Lower leg skin (tissue), 3 donors: ENCODE measurements around the gene TWSG1.

Source experiments
- POLR2A ChIP-seq, 2 donors: fragments of 450-650 bp; IDR thresholded peaks; one replicate each; pipeline ENCODE4 v1.6.1; 2016 to 2017; ENCODE audit warnings: antibody characterized with exemption in 2 of 2, mild to moderate bottlenecking in 1 of 2, moderate library complexity in 1 of 2
- TF ChIP-seq, protein P1 (sequence below), 3 donors: fragments of 450-650 bp; IDR thresholded peaks; one replicate each; pipeline ENCODE4 v1.5.1; 2016; ENCODE audit warnings: antibody characterized with exemption in 3 of 3, mild to moderate bottlenecking in 3 of 3, moderate library complexity in 2 of 3

DNA sequence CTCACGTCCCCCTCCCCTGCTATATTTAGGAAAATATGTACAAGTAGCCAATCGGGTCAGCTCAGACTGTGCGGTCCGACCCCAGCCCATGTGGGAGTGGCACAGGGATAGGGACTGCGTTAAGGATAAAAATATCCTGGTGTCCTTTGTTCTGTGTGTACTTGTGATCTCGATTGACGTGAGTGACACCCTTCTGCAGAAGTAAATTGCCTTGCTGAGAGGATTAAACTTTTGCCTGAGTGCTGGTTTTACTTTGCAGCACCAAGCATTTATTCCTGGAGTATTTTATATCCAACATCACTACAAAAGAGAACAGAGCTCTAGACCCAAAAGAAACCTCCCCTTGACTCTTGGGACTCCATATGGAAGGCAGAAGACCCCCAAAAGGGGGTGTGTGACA is 112.8 kb downstream of the TWSG1 start:
- TF ChIP-seq, protein P1, sequence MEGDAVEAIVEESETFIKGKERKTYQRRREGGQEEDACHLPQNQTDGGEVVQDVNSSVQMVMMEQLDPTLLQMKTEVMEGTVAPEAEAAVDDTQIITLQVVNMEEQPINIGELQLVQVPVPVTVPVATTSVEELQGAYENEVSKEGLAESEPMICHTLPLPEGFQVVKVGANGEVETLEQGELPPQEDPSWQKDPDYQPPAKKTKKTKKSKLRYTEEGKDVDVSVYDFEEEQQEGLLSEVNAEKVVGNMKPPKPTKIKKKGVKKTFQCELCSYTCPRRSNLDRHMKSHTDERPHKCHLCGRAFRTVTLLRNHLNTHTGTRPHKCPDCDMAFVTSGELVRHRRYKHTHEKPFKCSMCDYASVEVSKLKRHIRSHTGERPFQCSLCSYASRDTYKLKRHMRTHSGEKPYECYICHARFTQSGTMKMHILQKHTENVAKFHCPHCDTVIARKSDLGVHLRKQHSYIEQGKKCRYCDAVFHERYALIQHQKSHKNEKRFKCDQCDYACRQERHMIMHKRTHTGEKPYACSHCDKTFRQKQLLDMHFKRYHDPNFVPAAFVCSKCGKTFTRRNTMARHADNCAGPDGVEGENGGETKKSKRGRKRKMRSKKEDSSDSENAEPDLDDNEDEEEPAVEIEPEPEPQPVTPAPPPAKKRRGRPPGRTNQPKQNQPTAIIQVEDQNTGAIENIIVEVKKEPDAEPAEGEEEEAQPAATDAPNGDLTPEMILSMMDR (IDR thresholded peaks at IDR 0.05), result no peak
- no peak for TF ChIP-seq POLR2A (IDR thresholded peaks at IDR 0.05)
